ENCODE data around the gene HSPA1A.
"Not testable (repeated sequence)": the region's sequence is repeated elsewhere in the genome, so short reads cannot be mapped to it uniquely, and the experiment has no call there.

HSPA1A gene

GRCh38 chr6:31836474-31837368, 21.4 kb downstream of the HSPA1A start:
- DNase-seq = no peak

- no peak for DNase-seq
Observed at GRCh38 chr6:31837369-31838113, 22.2 kb downstream of the HSPA1A start.

- DNase-seq = not testable (repeated sequence)
Observed at GRCh38 chr6:31838114-31838553, 22.8 kb downstream of the HSPA1A start.

DNA sequence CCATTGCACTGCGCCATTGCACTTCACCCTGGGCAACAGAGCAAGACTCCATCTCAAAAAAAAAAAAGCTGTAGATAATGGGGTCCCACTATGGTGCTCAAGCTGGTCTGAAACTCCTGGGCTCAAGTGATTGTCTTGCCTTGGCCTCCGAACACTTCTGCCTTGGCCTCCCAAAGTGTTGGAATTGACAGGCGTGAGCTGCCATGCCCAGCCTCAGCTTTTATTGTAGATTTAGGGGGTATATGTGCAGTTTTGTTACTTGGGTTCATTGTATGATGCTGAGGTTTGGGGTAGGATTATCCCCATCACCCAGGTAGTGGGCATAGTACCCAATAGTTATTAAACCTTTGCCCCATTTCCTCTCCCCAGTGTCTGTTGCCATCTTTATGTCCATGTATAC, 23.6 kb downstream of the HSPA1A start:
- no peak for DNase-seq

DNA sequence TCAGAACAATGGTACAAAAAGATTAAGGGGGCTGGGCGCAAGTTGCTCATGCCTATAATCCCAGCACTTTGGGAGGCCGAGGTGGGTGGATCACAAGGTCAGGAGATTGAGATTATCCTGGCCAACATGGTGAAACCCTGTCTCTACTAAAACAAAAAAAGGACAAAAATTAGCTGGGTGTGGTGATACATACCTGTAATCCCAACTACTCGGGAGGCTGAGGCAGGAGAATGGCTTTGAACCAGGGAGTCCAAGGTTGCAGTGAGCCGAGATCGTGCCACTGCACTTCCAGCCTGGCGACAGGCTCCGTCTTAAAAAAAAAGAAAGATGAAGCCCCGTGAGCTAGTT, 24.4 kb downstream of the HSPA1A start:
- not testable (repeated sequence) for DNase-seq

- no peak for DNase-seq
Observed at GRCh38 chr6:31842053-31842452, 26.7 kb downstream of the HSPA1A start.

DNA sequence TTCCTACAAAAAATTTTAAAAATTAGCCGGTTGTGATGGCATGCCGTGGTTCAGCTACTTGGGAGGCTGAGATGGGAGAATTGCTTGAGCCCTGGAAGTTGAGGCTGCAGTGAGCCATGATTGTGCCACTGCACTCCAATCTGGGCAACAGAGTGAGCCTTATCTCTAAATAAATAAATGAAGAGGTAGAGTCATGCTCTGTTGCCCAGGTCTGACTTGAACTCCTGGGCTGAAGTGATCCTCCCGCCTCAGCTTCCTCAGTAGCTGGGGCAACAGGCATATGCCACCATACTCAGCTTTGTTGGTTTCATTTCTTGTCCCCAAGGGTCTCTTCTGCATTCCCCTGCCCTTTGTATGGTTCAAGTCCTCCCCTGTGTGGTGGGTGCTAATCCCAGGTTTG, 29.2 kb downstream of the HSPA1A start:
- DNase-seq = no peak

DNA sequence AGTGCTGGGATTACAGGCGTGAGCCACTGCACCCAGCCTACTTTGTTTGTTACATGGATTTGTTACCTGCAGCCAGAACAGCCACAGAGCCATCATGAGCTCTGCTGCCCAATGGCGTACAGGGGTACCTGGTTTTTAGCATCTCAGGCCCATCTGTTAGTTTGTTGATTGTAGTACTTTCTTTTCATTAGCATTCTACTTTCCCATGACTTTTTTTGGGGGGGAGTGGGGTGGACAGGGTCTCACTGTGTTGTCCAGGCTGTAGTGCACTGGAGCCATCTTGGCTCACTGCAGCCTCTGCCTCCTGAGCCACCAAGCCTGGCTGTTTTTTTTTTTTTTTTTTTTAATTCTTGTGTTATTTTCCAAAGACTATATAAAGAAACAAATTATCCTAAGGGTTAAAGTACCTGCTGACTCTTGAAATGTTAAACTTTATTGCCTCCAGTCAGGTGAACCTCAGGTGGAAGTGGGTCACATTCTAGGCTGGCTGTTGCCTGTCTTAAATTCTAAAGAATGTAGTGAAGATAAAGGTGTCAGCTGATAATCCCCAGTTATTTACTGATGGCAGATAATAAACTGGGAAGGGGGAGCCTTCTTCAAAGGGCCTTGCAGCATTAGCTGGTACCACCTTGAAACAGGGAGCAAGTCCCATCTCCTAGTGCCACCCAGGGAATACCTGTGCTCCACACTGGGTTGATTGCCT, 32.1 kb downstream of the HSPA1A start:
- no peak for DNase-seq

DNA sequence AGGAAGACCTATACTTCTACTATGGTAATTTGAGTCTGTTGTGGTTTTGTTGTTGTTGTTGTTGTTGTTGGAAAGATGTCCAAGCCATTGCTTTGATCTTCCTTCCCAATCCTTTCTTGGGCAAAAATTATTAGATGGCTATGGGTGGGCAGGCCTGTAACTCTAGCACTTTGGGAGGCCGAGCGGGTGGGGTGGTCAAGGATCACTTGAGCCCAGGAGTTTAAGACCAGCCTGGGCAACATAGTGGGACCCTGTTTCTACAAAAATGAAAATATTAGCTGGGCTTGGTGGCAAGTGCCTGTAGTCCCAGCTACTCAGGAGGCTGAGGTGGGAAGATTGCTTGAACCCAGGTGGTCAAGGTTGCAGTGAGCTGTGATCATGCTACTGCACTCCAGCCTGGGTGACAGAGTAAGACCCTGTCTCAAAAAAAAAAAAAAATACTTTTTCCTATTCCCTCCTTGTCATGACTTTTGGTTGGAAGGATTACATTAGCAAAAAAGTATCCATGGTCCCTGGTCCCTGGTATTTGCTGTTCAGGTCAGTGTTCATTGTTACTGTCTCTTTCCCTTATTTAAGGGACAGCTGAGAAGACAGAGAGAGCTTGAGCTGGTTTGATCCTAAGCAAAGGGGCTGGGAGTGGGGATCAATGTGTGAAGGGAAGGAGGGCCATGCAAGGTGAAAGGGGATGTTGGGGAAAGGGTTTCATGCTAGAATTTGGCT, 35.6 kb downstream of the HSPA1A start:
- no peak for DNase-seq

DNA sequence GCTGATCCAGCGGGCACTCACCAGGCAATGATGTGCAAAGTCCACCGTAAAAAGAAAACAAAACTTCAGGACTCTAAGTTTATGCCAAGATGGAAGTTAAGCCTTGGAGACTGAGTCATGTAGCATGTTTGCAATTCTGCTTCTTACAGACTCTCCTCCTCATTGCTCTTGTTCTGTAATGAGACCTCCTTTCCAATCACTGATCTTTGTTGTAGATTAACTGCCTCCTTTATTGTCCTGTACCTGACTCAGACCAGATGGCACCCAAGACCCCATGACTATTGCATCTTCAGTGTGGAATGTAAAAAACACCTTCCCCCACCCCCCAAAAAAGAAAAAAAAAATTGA, 36.1 kb downstream of the HSPA1A start:
- DNase-seq = no peak

- peak; percentile 64 for DNase-seq
Observed at GRCh38 chr6:31851980-31852718, 36.8 kb downstream of the HSPA1A start.

DNA sequence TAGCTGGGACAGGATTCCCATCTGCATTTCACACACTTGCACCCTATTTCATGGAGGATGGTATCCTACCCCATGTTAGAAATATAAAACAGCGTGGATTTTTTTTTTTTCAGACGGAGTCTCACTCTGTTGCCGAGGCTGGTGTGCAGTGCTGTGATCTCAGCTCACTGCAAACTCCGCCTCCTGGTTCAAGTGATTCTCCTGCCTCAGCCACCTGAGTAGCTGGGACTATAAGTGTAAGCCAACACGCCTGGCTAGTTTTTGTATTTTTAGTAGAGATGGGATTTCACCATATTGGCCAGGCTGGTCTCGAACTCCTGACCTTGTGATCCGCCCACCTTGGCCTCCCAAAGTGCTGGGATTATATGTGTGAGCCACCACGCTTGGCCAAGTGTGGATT, 42.4 kb downstream of the HSPA1A start:
- not testable (repeated sequence) for DNase-seq

GRCh38 chr6:31858707-31859106, 43.4 kb downstream of the HSPA1A start:
- no peak for DNase-seq

DNA sequence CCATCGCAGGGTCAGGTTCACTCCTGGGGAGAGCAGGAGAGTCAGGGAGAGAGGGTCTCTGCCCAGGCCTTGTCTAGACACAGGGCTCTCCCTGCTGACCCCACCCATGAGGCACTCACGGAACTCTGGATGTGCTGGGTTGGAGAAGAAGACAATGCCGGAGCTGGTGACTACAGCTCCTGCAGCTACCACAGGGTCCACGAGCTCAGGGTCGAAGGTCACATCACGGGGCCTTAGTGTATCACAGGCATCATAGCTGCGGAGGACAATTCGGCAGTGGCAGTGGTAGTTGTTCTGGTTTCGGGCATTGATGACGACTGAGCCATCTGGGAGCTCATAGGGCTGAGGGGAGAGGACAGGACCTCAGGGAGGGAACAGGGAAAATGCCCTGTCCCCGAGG, 44.6 kb downstream of the HSPA1A start:
- DNase-seq = no peak

DNA sequence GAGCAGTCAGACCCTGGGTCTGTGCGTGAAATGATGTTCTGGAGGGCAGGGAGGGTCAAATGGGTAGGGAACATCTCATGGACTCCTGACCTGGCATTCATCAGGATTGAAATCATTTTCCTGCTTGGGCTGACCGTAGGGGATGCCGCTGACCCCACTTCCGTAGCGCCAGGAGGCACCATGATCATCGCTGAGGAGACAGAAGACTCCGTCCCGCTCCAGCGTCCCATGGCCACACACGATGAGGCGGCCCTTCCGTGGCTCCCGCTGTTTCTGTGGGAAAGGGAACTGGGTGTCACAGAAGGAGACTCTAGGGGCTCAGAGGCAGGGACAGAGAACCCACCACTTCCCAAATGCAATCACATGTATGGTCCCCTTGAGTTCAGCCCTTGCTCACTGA, 45.0 kb downstream of the HSPA1A start:
- DNase-seq = no peak

- no peak for DNase-seq
Observed at GRCh38 chr6:31861150-31861549, 45.8 kb downstream of the HSPA1A start.

DNA sequence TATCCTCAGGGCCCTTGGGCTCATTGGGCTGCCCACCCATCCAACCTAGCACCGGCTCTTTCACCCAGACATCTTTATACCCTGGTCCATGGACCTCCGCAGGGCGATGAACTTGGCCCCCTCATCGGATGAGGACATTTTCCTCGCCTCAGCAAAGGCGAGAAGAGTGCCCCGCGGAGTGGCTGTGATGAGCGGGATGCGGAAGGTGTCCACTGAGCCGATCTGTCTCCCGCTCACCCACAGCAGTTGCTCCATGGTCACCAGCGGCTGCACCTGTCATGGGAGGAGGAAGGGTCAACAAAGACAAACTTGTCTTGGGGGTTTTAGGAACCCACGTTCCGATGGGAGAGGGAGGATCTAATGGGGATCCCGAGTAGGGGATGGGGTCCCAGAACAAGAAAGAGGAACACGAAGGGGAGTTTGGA, 46.6 kb downstream of the HSPA1A start:
- no peak for DNase-seq

GRCh38 chr6:31862344-31863235, 47.2 kb downstream of the HSPA1A start, which contains the start of gene NEU1:
Gene NEU1 (minus strand): TSS chr6:31862821. CDS start chr6:31862776, 45 bp downstream.
- DNase-seq = peak; percentile 100

DNA sequence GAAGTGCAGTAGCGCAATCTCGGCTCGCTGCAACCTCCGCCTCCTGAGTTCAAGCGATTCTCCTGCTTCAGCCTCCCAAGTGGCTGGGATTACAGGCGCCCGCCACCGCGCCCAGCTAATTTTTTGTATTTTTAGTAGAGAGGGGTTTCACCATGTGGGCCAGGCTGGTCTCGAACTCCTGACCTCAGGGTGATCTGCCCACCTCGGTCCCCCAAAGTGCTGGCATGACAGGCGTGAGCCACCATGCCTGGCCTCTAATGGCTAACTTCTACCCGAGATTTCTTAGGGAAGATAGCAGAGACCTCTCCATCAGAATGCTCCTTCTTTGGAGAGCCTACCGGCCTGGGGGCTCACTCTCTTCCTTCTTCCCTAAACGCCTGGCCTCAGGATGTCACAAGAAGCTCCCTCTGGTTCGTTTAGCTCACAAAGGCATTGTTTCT, 48.8 kb downstream of the HSPA1A start:
- DNase-seq = not testable (repeated sequence)

DNA sequence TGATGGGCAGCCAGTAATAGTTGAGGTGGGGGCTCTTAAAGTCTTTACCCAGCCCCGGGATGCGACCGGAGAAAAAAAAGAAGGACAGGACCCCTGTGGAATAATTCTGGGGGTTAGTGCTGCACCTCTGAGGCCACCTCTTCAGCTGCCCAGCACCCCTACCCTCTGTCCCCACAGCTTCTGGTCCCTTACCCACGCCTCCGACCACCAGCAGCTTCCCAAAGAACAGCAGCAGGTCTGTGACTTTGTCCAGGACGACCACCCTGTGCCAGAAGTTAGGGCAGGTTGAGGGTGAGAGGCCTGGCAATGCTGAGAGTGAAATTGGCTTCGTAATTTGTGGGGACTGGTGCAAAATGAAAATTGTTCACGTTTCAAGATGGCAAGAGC, 49.5 kb downstream of the HSPA1A start:
- DNase-seq = no peak

Measured in islet precursor cell (in vitro differentiated cells).